NCI-H2029 treated with DMSO at 0.1 percent for 48 hours (cell line): ENCODE data around the gene GALNT17.
"Not testable (repeated sequence)": the region's sequence is repeated elsewhere in the genome, so short reads cannot be mapped to it uniquely, and the experiment has no call there.

ENCODE experiments used
- DNase-seq: peaks from one replicate; lab custom pipeline; 2025; lab: John Stamatoyannopoulos, UW

GALNT17 gene

GRCh38 chr7:71635849-71636248, 503.9 kb downstream of the GALNT17 start:
- DNase-seq: not testable (repeated sequence)

- DNase-seq: peak; percentile 9
Measured at GRCh38 chr7:71636329-71636728, 504.4 kb downstream of the GALNT17 start.

GRCh38 chr7:71637578-71637977, 505.6 kb downstream of the GALNT17 start:
- DNase-seq: no peak

GRCh38 chr7:71638108-71638507, 506.2 kb downstream of the GALNT17 start:
- no peak for DNase-seq

- no peak for DNase-seq
Measured at GRCh38 chr7:71639382-71640085, 507.6 kb downstream of the GALNT17 start.

- DNase-seq: not testable (repeated sequence)
Measured at GRCh38 chr7:71643031-71643430, 511.1 kb downstream of the GALNT17 start.

- DNase-seq: no peak
Measured at GRCh38 chr7:71645836-71646235, 513.9 kb downstream of the GALNT17 start.

- DNase-seq: no peak
Measured at GRCh38 chr7:71649812-71650211, 517.9 kb downstream of the GALNT17 start.

- no peak for DNase-seq
Measured at GRCh38 chr7:71650653-71651337, 518.9 kb downstream of the GALNT17 start.

GRCh38 chr7:71652510-71652909, 520.6 kb downstream of the GALNT17 start:
- no peak for DNase-seq

- no peak for DNase-seq
Measured at GRCh38 chr7:71657386-71657785, 525.4 kb downstream of the GALNT17 start.

- DNase-seq: no peak
Measured at GRCh38 chr7:71659622-71660021, 527.7 kb downstream of the GALNT17 start.

- no peak for DNase-seq
Measured at GRCh38 chr7:71661671-71662224, 529.8 kb downstream of the GALNT17 start.

- no peak for DNase-seq
Measured at GRCh38 chr7:71665716-71666115, 533.8 kb downstream of the GALNT17 start.

- no peak for DNase-seq
Measured at GRCh38 chr7:71668572-71668971, 536.6 kb downstream of the GALNT17 start.

- DNase-seq: no peak
Measured at GRCh38 chr7:71679480-71679879, 547.5 kb downstream of the GALNT17 start.

- DNase-seq: no peak
Measured at GRCh38 chr7:71682181-71682580, 550.2 kb downstream of the GALNT17 start.

GRCh38 chr7:71682841-71683781, 551.2 kb downstream of the GALNT17 start:
- no peak for DNase-seq

- no peak for DNase-seq
Measured at GRCh38 chr7:71687286-71687685, 555.3 kb downstream of the GALNT17 start.

GRCh38 chr7:71687831-71688599, 556.1 kb downstream of the GALNT17 start:
- DNase-seq: no peak

GRCh38 chr7:71691538-71691937, 559.6 kb downstream of the GALNT17 start:
- no peak for DNase-seq
